HG03060 (cell line): ENCODE data around the gene POLR1A.

Source experiments
- ATAC-seq: cut with Tn5 transposase; IDR thresholded peaks from one replicate; pipeline ENCODE4 v1.9.1; 2021; ENCODE audit warnings: low read depth, moderate number of reproducible peaks; ENCODE audit not compliant: unreplicated experiment

The POLR1A gene

GRCh38 chr2:85987266-85988174, 118.2 kb downstream of the POLR1A start:
- no peak for ATAC-seq

GRCh38 chr2:85986121-85986520, 119.6 kb downstream of the POLR1A start:
- no peak for ATAC-seq

GRCh38 chr2:85984788-85985187, 120.9 kb downstream of the POLR1A start:
- ATAC-seq: no peak

- ATAC-seq: no peak
Observed at GRCh38 chr2:85983766-85984165, 121.9 kb downstream of the POLR1A start.

- no peak for ATAC-seq
Observed at GRCh38 chr2:85981579-85982247, 124.0 kb downstream of the POLR1A start.

GRCh38 chr2:85978883-85979780, 126.6 kb downstream of the POLR1A start:
- ATAC-seq: no peak

- ATAC-seq: no peak
Observed at GRCh38 chr2:85976106-85976920, 129.4 kb downstream of the POLR1A start.

- no peak for ATAC-seq
Observed at GRCh38 chr2:85975581-85975980, 130.1 kb downstream of the POLR1A start.

- ATAC-seq: no peak
Observed at GRCh38 chr2:85974390-85974789, 131.3 kb downstream of the POLR1A start.

- ATAC-seq: no peak
Observed at GRCh38 chr2:85972355-85972754, 133.3 kb downstream of the POLR1A start.

GRCh38 chr2:85971366-85971765, 134.3 kb downstream of the POLR1A start:
- no peak for ATAC-seq
